DOHH2 (cell line): ENCODE results near the gene SLC35G4.

Experiments used
- H3F3A ChIP-seq: fragments of 200-600 bp; sonication (generic), shearing (Covaris generic); 2 replicates; pipeline ENCODE4 v1.6.0; 2016; ENCODE audit warnings: antibody characterized with exemption, mild to moderate bottlenecking; ENCODE audit not compliant: control insufficient read depth, insufficient read depth
- H3K27ac ChIP-seq: fragments of 200-600 bp; sonication (generic); 2 replicates; pipeline ENCODE4 v1.5.1; 2014; ENCODE audit warnings: low read depth, mild to moderate bottlenecking, low read length, moderate library complexity
- H3K27me3 ChIP-seq: fragments of 200-600 bp; sonication (generic); 2 replicates; pipeline ENCODE4 v1.6.1; 2014; ENCODE audit warnings: mild to moderate bottlenecking, low read length, mixed read lengths; ENCODE audit not compliant: control insufficient read depth
- H3K36me3 ChIP-seq: fragments of 200-600 bp; sonication (generic); 2 replicates; pipeline ENCODE4 v1.6.1; 2014; ENCODE audit warnings: mild to moderate bottlenecking, low read length, moderate library complexity, mixed read lengths; ENCODE audit not compliant: control insufficient read depth
- H3K4me1 ChIP-seq: fragments of 200-600 bp; sonication (generic); 2 replicates; pipeline ENCODE4 v1.6.1; 2014; ENCODE audit warnings: mild to moderate bottlenecking, low read length, mixed read lengths; ENCODE audit not compliant: control insufficient read depth
- H3K4me2 ChIP-seq: fragments of 200-600 bp; sonication (generic); 2 replicates; pipeline ENCODE4 v1.6.0; 2014; ENCODE audit warnings: mild to moderate bottlenecking, low read length, moderate library complexity
- H3K4me3 ChIP-seq: fragments of 200-600 bp; sonication (generic); 2 replicates; pipeline ENCODE4 v1.5.1; 2014; ENCODE audit warnings: mild to moderate bottlenecking, low read length, mixed read lengths
- H3K79me2 ChIP-seq: fragments of 200-600 bp; sonication (generic); 2 replicates; pipeline ENCODE4 v1.6.1; 2014; ENCODE audit warnings: mild to moderate bottlenecking, low read length, mixed read lengths; ENCODE audit not compliant: control insufficient read depth
- H3K9me2 ChIP-seq: fragments of 200-600 bp; sonication (generic); replicated peaks from 2 replicates; pipeline ENCODE4 v1.6.1; 2014; ENCODE audit warnings: mild to moderate bottlenecking, low read length, mixed read lengths; ENCODE audit not compliant: control insufficient read depth
- H3K9me3 ChIP-seq: fragments of 200-600 bp; sonication (generic); 2 replicates; pipeline ENCODE4 v1.6.1; 2014; ENCODE audit warnings: antibody characterized with exemption, low read length, mixed read lengths; ENCODE audit not compliant: control insufficient read depth, insufficient read depth
- H4K20me1 ChIP-seq: fragments of 200-600 bp; sonication (generic); 2 replicates; pipeline ENCODE4 v1.6.0; 2014; ENCODE audit warnings: low read depth, mild to moderate bottlenecking, antibody characterized with exemption, low read length, moderate library complexity; ENCODE audit not compliant: control insufficient read depth, insufficient read depth
- CTCF ChIP-seq: fragments of 200-600 bp; sonication (generic); IDR thresholded peaks from one replicate; pipeline ENCODE4 v1.5.1; 2014; ENCODE audit warnings: antibody characterized with exemption, mild to moderate bottlenecking, low read depth, low read length; ENCODE audit not compliant: poor library complexity, severe bottlenecking
- EZH2phosphoT487 ChIP-seq: fragments of 200-600 bp; sonication (generic); IDR thresholded peaks from 2 replicates; pipeline ENCODE4 v1.6.1; 2017; ENCODE audit warnings: borderline replicate concordance, mild to moderate bottlenecking, antibody characterized with exemption, low read length, moderate library complexity, mixed read lengths

SLC35G4 gene

GRCh38 chr18:11567396-11567795, 42.0 kb upstream of the SLC35G4 start:
- Histone ChIP-seq H3F3A (no peaks in the 10 kb centered on the region), H3K4me1 (no peaks in the 10 kb centered on the region), H3K4me3 (no peak overlapping the region), H4K20me1 (no peaks in the 10 kb centered on the region), H3K36me3 (no peaks in the 10 kb centered on the region), H3K27ac (no peak overlapping the region), H3K9me2 (no peaks in the 10 kb centered on the region), H3K4me2 (no peak overlapping the region), H3K79me2 (no peaks in the 10 kb centered on the region), H3K9me3 (no peaks in the 10 kb centered on the region), H3K27me3 (peaks cover 3% of the 10 kb centered on the region; the same call in 1 of the 2 replicates)
- TF ChIP-seq EZH2phosphoT487 (no peak), CTCF (no peak)

GRCh38 chr18:11570073-11570588, 39.3 kb upstream of the SLC35G4 start:
- Histone ChIP-seq H3K4me3 (no peak overlapping the region), H3K4me1 (no peaks in the 10 kb centered on the region)

GRCh38 chr18:11570769-11571412, 38.5 kb upstream of the SLC35G4 start:
- no peaks in the 10 kb centered on the region for H4K20me1 ChIP-seq
- no peak overlapping the region for H3K4me2 ChIP-seq

More at GRCh38 chr18:11570073-11570588, 39.3 kb upstream of the SLC35G4 start:
- Histone ChIP-seq H3F3A (no peaks in the 10 kb centered on the region), H3K27ac (no peak overlapping the region), H3K27me3 (peaks cover 5% of the 10 kb centered on the region; the same call in 1 of the 2 replicates), H3K4me2 (no peak overlapping the region), H4K20me1 (no peaks in the 10 kb centered on the region), H3K36me3 (no peaks in the 10 kb centered on the region), H3K9me3 (no peaks in the 10 kb centered on the region), H3K79me2 (no peaks in the 10 kb centered on the region), H3K9me2 (no peaks in the 10 kb centered on the region)
- no peak for TF ChIP-seq EZH2phosphoT487
- no peak for TF ChIP-seq CTCF

More at GRCh38 chr18:11570769-11571412, 38.5 kb upstream of the SLC35G4 start:
- Histone ChIP-seq H3K4me3 (no peak overlapping the region), H3K27ac (no peak overlapping the region), H3K36me3 (no peaks in the 10 kb centered on the region), H3K9me2 (no peaks in the 10 kb centered on the region), H3F3A (no peaks in the 10 kb centered on the region), H3K79me2 (no peaks in the 10 kb centered on the region), H3K4me1 (no peaks in the 10 kb centered on the region), H3K9me3 (no peaks in the 10 kb centered on the region), H3K27me3 (peaks cover 5% of the 10 kb centered on the region; the same call in 1 of the 2 replicates)
- TF ChIP-seq EZH2phosphoT487 (no peak), CTCF (peak; percentile 44)
